HG03354 (cell line): ENCODE measurements around the gene PTK7.
"Not testable (repeated sequence)": the region's sequence is repeated elsewhere in the genome, so short reads cannot be mapped to it uniquely, and the experiment has no call there.

Experiments
- ATAC-seq: cut with Tn5 transposase; IDR thresholded peaks from one replicate; pipeline ENCODE4 v1.9.1; 2021; ENCODE audit warnings: mild to moderate bottlenecking; ENCODE audit not compliant: unreplicated experiment, poor library complexity, severe bottlenecking

Gene PTK7

DNA sequence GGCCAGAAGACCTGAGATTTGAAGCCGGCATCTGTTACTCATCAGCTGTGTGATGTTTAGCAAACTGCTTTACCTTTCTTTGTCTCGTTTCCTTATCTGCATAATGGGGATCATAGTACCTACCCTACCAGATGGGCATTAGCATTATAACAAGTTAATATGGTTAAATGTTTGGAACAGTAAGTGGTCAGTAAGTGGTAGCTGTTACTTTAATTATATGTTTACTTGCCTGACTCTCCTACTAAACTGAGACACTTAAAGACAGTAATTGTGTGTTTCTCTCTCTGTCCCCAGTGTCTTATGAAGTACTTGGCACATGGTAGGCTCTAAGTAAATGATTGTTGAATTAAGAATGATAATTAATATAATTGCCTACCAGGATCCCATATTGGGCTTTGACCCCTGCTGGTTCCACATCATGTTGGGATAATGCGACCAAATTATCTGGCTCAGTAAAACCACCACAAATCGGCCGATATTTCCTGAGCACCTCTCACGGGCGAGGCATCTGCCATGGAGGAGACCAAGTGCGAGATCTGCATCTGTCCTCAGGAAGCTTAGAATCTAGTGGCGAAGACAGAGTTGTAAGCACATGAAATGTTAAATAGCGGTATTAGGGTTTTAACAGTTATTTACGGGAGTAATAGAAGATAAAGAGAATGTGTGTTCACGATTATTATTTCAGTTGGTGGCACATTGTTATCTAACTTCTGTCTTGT, 31.4 kb downstream of the PTK7 start:
- ATAC-seq, result no peak

DNA sequence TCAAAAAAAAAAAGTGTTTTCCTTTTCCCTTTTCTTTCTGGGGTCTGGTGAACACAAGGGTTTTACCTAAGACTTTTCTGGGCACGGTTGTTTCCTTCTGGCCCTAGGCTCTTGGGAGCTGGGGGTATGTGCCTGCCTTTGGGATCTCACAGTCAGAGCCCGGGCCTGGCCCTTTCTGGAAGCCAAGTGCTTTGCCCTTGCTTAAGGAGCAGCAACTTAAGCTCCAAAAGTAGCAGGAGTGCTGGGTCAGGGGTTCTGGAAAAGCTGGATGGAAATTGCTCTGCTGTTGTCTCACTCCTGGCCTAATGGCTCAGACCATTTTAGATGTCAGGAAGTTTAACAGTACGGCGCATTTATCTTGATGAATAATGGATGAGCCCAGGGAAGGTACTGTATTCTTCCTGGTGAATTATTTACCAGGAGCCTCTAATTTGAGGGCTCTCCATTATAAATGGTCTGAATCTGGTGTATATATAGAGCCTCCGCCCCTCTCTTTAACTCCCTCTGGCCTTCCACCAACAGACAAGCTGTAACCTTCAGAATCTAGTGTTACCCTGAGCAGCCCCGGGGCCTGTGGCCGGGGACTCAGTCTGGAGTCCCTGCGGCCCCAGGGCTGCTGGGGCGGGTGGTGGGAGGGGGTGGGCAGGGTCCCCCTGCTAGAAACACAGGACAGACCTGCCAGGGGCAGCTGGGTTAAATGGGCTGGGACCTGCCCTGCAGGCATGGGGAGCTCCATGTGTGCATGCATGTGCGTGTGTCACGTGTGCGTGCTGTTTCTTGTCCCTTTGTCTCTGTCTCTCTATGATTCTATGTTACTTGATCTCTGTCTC, 37.5 kb downstream of the PTK7 start:
- ATAC-seq, result no peak

DNA sequence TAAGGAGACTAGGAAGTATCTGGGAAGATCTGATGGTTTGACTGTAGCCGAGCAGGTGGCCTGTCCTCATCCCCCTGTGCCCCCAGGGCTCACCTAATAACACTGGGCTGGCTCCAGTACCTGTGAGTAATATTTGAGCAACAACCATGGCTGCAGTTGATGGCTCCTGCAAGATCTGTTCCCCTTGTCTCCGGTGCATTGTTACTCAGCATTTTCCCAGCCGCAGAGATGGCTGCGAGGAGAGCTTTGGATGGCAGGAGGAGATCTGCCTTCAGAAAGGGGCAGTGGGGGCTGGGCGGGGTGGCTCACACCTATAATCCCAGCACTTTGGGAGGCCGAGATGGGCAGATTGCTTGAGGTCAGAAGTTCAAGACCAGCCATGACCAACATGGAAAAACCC, 39.3 kb downstream of the PTK7 start:
- no peak for ATAC-seq

DNA sequence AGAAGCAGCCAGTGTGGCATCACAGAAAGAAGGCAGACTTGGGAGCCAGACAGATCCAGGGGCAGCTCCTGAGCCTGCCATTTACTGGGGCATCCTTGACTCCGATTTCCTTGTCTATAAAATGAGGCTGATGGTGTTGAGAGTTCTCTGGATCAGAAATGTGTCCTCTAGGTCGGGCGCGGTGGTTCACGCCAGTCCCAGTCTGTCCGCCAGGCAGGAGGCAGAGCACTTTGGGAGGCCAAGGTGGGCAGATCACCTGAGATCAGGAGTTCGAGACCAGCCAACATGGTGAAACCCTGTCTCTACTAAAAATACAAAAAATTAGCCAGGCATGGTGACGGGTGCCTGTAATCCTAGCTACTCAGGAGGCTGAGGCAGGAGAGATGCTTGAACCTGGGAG, 41.4 kb downstream of the PTK7 start:
- ATAC-seq, result not testable (repeated sequence)

DNA sequence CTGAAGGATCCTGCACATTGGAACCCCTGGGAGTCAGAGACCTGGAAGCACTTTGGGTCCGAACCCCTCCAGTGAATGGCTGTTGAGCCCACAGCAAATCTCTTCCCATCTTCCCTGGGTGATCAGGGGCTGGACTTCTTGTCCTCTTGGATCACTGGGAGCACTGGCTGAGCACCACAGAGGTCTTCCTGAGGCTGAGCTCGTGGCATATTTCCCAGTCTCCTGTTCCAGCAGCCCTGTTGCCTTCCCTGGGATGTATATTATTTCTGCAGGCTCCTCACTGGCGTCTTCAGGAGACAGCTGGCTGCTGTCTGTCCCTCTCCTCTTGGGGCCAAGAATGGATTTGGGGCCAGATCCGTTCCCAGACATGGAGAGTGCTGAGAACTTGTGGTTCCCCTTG, 43.4 kb downstream of the PTK7 start:
- no peak for ATAC-seq

DNA sequence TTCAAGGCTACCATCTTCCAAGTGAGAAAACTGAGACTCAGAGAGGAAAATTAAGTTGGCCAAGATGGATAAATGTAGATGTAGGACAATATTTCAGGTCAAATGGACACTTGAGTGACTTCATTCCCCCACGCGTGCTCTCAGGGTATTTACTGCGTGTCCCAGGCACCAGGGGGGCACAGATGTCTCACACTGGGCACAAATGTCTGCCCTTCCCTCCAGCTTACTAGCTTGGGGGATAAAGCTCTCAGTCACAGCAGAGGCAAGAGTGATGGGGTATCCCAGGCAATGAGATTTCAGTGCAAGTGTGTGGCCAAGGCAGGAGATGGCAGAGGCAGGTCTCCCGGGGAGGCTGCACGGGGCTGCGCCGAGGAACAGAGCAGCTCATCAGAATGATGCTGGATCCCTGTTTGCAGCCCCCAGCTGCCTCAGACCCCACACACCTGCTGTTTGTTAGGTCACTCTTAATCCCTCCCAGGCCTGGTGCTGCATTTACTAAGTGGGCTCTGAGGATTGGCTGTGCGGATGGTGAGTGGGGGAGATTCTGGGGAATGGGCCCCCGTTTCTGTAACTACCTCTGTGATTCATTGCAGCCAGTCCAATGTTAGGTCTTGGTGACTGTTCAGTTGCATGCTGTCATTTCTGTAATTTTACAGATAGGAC, 44.1 kb downstream of the PTK7 start:
- no peak for ATAC-seq

DNA sequence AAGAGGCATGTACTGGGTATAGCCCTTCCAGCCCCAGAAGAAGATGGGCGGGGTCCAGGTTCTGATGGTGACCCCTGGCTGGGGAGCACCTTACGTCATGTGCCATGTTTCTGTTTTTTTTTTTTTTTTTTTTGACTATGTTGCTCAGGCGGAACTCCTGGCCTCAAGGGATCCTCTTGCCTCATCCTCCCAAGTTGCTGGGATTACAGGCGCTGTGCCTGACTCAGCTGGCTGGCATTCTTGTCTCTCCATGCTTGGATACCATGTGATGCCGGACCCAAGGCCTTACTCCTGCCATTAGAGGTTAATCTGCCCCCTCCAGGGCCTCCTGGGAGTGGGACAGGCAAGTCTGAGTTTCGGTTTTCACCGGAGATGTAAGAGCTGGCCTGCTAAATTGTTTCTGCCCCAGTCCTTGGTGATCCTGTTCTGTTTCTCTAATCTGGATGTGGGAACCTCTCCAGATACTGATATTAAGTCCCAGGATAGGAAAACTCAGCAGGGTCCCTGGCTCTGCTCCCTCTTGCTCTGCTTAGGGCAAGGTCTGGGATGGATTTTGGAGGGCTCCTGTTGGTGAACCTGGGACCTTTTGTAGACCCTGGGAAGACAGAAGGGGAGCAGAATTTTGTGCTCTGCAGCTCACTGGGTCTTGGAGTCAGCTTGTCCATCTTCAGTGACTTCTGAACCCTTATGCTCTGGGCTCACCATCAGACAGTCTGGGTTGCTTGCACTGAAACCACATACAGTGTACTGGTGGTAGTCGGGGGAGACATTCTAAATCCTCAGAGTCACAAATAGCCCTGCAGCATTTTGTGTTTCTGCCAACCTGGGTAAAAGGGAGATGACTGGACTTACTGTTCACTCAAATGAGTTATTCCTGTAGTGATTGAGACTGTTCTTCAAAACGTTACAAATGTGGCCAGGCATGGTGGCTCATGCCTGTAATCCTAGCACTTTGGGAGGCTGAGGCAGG, 45.1 kb downstream of the PTK7 start:
- no peak for ATAC-seq

DNA sequence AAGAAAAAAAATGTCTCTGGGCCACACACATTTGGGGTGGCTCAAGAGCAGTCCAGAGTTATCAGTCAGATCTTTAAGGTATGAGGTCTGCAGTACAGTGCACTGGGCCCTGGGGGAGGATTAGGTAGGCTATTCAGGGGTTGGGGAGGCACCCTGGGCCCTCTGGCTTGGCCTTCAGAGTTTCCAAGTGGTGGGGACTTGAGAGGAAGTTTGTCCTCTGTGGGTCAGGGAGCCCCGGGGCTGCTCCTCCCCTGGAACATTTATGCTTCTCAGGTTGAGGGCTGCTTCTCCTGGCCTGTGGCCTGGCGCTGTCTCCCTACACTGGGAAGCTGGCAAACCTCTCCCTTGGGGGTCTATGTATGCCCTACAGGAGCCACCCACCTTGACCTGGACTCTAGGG, 46.0 kb downstream of the PTK7 start:
- ATAC-seq, result no peak

DNA sequence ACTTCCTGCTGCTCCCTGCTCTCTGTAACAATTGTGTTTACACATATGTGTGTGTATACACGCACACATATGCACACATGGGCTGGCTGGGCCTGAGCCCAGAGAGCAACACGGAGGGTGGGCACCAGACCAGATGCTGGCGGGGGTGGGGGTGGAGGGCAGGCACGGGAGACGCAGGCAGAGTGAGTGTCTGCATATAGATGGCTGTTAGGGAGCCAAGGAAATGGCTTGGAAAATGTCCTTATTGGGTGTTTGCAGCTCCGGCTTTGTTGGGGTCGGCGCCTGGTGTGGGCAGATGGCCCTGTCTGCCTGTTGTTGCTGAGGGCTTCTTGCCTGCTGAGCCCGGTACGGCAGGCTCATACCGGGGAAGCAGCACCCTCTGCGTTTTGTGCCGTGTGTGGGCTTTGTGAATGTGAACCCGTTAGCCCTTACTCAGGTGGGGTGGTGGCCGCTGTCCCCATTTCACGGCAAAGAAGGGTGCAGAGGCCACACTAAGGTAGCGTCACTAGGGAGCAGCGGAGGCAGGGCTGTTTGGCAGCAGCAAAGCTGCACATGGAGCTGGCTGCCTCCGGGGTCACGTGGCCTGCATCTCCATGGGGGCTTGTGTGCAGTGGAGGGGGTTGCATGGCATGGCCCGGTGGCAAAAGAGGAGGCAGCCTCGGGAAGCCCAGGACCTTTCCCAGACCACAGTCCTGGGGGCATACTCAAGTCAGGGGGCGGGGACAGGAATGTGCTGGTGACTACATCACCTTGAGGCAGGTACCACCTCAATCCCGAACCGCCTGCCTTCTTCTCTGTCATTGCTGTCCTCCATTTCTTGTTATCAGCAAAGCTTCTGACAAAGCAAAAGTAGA, 47.6 kb downstream of the PTK7 start:
- no peak for ATAC-seq

DNA sequence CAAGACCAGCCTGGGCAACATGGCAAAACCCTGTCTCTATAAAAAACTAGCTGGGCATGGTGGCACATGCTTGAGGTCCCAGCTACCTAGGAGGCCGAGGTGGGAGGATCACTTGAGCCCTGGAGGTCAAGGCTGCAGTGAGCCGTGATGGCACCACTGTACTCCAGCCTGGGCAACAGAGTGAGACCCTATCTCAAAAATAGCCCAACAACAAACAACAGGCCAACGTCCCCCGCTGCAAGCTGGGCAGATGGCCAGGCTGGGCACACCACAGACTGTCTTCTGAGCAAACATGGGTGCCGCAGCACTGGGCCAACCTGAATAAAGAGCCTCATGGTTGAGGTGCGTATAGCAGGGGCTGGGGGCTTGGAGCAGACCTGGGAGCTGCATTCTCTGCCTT, 48.4 kb downstream of the PTK7 start:
- no peak for ATAC-seq

DNA sequence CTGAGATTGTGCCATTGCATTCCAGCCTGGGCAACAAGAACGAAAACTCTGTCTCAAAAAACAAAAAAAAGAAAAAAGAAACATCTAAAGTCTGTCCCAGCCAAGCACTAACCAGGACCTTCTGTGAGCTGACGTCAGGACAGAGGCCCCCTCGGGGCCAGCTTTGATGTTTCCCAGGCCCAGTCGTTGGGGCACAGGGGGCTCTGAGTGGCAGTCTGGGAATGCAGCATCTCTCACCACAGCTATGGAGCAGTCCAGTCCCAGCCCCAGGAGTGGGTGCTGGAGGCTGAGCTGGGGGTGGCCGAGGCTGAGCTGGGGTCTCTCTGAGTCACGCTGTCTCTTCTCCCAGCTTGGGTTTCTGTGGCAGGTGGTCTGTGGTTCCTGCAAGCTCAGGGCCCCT, 49.0 kb downstream of the PTK7 start:
- no peak for ATAC-seq

DNA sequence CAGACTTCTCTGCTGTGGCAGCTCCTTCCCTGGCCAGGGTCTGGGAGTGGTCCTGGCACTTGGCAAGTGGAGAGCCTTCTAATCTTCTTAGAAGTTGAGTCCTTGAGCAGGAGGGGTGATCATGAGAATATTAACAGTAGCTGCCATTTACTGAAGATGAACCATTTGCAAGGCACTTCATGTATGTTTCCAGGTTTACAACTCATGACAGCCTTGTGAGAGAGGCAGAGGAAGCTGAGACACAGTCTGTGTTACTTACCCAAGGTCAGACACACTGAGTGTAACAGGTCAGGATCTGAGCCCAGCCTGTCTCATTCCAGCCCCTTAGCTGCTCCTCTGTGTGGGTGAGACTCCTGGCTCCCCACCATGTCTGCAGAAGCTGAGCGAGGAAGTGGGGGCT, 49.4 kb downstream of the PTK7 start:
- no peak for ATAC-seq

DNA sequence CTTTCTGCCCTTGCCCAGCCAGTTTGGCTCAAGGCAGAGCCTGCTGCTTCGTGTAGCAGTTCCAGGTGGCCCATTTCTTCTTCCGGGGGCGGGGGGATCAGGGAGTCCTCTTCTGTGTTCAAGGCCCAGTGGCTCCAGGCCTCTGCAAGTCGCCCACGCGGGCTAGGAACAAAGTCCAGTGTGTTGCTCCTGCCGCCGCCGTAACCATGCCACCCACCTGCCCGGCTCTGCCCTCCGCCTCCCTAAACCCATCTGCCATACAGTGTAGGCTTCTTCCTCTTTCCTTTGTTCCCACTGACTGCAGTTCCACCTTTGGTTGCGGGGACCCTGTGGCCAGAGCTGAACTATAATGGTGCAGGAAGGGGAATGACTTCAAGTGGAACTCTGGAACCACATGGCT, 51.1 kb downstream of the PTK7 start:
- ATAC-seq, result no peak

DNA sequence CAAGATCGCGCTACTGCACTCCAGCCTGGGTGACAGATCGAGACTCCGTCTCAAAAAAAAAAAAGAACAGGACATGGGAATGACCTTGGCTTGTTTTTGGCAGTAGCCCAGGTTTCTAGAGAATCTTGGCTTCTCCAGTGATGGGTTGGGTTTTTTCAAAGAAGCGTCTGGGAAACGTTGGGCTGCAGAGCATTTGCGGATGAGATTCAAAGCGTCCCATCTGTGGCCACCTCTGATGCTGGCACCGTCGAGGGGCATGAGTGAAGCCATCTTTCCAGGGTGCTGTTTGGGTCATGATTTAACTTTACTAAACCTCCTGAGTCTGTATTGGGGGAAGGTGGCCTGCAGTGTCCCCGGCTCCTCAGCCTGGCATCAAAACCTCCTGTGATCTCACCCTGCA, 51.8 kb downstream of the PTK7 start:
- no peak for ATAC-seq

DNA sequence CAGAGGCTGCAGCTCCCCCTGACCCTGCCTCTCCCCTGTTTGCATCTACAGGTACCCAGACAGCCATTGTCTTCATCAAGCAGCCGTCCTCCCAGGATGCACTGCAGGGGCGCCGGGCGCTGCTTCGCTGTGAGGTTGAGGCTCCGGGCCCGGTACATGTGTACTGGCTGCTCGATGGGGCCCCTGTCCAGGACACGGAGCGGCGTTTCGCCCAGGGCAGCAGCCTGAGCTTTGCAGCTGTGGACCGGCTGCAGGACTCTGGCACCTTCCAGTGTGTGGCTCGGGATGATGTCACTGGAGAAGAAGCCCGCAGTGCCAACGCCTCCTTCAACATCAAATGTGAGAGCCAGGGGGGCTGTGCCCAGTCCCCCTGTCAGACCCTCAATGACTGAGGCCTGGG, 52.8 kb downstream of the PTK7 start:
- no peak for ATAC-seq

DNA sequence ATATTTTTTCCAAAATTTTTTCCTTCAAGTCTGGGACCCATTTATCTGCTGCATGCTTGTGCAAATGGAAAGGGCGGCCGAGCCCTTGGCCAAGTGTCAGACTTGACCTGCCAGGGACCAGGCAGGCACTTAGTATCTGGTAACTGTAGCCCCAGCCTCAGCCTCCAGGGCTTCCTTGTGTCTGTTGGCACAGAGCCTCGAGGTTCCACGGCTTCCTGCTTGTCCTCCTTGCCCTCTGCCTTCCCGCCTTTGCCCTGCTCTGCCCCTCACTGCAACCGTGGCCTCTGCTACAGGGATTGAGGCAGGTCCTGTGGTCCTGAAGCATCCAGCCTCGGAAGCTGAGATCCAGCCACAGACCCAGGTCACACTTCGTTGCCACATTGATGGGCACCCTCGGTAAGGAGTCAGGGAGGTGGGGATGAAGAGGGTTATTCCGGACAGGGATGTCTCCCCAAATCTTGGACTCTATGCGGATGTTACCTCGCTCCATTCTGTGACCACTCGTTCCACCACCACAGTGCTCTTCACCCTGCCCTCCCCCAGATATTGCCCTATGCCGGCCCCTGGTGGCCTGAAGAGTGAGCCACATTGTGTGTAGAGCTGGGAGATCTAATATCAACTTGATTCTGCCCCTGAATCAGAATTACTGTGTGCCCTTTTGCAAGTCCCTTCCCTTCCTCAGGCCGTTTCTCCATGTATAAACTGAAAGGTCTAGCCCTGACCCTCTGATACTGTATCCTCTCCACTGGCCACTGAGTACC, 53.5 kb downstream of the PTK7 start:
- no peak for ATAC-seq

DNA sequence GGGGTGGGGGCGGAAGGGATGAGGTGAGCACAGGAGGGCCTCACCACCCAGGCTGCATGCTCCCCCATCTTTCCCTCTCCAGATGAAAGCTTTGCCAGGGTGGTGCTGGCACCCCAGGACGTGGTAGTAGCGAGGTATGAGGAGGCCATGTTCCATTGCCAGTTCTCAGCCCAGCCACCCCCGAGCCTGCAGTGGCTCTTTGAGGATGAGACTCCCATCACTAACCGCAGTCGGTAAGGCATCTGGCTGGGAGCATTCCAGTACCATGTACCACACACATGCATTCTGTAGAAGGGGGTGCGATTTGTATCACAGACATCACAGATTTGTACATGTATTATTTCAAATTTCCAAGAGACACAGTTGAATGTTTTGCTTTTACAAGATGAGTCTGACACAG, 54.3 kb downstream of the PTK7 start:
- ATAC-seq, result no peak

DNA sequence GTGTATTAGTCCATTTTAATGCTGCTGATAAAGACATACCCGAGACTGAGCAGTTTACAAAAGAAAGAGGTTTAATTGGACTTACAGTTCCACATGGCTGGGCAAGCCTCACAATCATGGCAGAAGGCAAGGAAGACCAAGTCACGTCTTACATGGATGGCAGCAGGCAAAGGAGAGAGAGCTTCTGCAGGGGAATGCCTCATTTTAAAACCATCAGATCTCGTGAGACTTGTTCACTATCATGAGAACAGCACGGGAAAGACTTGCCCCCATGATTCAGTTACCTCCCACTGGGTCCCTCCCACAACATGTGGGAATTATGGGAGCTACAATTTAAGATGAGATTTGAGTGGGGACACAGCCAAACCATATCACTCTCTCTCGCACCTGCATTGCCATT, 55.3 kb downstream of the PTK7 start:
- not testable (repeated sequence) for ATAC-seq
